Measurements from ENCODE around the gene TPO.
"Not testable (repeated sequence)": the region's sequence is repeated elsewhere in the genome, so short reads cannot be mapped to it uniquely, and the experiment has no call there.

TPO gene

DNA sequence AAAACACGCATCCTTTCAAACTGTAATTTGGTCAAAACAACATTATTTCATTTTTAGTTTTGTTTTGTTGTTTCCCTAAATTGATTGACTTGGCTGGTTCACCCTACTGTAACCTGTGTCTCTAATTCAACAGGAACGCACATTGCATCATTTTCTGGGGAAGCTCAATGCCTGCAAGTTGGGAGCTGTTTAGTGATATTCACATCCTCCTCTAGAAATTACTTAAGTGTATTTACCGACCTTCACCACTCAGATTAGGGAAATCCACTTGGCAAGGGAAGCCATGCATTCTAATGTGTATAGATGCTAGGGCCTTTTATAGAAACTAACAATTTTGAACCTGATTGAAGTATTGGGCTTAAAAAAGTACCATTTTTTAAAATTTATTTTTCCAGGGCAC, 7.3 kb upstream of the TPO start:
- DNase-seq = no peak

DNA sequence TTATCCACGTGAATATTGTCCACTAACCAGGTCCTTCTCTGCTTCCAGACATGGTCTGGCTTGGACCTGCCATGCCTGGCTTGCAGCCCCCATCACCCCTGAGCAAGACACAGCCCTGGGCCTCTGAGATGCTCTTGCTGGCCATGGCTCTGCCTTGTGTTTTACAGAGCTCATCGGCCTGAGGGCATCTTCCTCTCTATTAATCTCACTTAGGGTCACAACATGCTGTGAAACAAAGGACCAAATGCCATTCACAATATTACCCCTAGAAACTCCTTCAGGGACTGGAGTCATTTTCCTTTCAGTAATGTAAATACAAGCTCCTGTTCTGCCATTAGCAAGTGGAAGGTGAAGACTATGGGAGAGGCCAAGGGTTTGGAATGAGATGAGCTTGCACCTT, 6.8 kb upstream of the TPO start:
- DNase-seq = no peak

DNA sequence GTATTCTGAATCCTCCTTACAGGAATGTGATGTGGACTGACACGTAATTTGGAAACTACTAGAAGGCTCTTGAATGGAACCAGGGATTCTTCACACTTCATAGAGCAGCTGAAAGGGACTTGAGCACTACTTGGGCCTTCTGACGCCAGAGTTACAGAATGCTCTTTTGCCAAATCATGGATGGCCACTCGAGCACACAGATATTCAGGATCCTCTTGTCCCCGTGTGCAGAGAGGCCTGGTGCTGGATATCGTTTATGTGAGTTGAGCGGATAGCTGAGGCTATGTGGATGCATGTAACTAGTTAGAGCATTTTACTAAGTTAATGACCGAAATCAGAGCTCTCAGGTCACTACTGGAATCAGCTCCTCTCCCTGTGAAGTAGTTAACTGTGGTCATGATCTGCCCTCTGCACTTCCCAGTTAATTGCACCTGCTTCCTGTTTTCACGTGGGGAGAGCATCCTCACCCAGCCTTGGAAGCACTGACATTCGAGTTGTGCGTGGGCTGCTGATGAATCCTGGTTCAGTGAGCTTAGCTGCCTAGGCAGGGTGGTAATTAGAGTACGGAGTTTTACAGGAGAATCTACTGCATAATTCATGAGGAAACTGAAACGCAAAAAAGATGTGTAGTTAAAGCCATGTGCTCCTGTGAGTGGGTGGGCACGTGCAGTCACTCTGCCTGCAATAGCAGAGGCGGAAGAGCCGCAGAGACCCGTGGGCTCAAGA, 5.2 kb upstream of the TPO start:
- DNase-seq = no peak

GRCh38 chr2:1414121-1414520, 858 bp downstream of the TPO start:
- DNase-seq = no peak

GRCh38 chr2:1414901-1415300, 1.6 kb downstream of the TPO start:
- not testable (repeated sequence) for DNase-seq

DNA sequence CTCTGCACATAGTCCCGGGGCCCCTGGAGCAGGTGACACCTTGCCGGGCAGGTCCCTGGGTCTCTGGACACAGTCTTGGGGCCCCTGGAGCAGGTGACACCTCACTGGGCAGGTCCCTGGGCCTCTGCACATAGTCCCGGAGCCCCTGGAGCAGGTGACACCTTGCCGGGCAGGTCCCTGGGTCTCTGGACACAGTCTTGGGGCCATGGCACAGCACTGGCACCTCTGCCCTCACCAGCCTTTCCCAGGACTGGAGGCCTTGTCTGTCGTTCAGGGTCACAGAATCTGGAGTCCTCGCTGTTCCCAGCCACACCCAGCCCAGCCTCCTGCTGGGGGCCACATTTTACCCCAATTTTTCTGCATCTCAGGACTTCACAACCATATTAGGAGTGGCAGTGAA, 2.2 kb downstream of the TPO start:
- DNase-seq = no peak

GRCh38 chr2:1418566-1418965, 5.3 kb downstream of the TPO start:
- DNase-seq = no peak

- no peak for DNase-seq
These were observed 7.7 kb downstream of the TPO start for GRCh38 chr2:1420746-1421480.

GRCh38 chr2:1421731-1422130, 8.5 kb downstream of the TPO start:
- no peak for DNase-seq

GRCh38 chr2:1422131-1422530, 8.9 kb downstream of the TPO start:
- no peak for DNase-seq

- DNase-seq = no peak
These were observed 9.5 kb downstream of the TPO start for GRCh38 chr2:1422716-1423285.

DNA sequence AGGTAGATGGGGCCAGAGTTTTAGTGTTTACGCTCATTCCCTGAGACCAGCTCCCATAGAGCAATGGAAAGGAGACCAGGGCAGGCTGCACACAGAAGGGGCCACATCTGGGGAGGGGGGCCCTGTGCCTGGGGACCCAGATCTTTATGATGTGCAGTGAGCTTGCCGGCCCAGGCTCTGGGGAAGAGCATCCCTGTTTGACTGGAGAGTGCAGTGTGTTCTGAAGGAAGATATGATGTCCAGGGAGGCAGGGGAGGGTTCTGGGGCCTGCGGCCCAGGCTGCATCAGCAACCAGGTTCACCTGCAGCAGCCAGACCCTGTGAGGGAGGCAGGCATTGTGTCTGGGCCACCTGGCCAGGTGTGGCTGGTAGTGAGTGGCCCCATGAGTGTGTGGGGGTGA, 13.8 kb downstream of the TPO start:
- no peak for DNase-seq

- DNase-seq = no peak
These were observed 16.6 kb downstream of the TPO start for GRCh38 chr2:1429895-1430294.

- no peak for DNase-seq
These were observed 17.2 kb downstream of the TPO start for GRCh38 chr2:1430491-1430890.

DNA sequence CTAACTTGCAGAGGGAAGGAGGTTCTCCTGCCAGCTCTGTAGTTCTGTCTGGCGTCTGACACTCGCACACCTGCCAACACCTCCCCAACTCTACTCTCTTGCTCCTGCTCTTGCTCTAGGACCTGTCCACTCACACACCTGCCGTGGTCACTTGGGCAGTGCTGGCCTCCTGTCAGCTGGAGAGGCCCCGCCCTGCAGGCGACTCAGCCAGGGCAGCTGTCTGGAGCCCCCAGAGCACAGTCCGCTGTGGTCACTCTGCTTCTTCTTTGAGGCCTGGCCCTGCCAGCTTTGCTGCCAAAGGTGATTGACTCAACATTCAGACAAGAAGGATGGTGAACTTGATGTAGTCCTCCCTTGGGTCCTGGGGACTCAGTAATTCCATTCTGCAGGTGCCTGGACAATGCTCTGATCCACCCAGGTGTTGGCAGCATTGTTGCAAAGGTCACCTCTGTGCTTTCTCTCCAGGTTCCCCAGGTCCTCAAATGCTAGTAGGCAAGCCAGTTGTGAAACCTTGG, 18.7 kb downstream of the TPO start:
- DNase-seq = no peak

DNA sequence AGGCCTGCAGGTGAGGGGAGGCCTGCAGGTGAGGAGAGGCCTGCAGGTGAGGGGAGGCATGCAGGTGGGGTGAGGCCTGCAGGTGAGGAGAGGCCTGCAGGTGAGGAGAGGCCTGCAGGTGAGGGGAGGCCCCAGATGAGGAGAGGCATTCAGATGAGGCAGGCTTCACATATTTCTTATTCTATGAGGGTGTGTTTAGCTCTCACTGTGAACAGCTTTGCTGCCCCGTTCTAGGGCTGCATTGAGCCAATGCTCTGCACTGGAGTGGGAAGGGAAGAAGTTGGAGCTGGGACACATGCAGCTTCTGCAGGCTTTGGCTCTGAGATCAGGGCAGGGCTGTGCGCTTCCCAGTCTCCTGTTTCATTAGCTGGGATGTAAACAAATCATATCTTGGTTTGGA, 19.5 kb downstream of the TPO start:
- DNase-seq = no peak

- no peak for DNase-seq
These were observed 23.1 kb downstream of the TPO start for GRCh38 chr2:1436369-1436768.

- DNase-seq = no peak
These were observed 23.8 kb downstream of the TPO start for GRCh38 chr2:1437101-1437500.

- DNase-seq = no peak
These were observed 24.3 kb downstream of the TPO start for GRCh38 chr2:1437537-1437936.

GRCh38 chr2:1438972-1439371, 25.7 kb downstream of the TPO start:
- DNase-seq = no peak

DNA sequence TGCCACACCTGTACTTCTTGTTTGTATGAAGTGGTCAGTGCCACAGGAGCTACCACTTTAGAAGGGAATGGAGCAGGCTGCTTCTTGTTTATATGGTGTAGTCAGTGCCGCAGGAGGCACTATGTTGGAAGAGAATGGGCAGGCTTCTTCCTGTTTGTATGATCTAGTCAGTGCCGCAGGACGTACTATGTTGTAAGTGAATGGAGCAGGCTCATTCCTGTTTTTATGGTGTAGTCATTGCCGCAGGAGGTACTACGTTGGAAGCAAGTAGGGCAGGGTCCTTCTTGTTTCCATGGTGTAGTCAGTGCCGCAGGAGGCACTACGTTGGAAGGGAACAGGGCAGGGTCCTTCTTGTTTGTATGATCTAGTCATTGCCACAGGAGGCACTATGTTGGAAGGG, 27.3 kb downstream of the TPO start:
- no peak for DNase-seq

- DNase-seq = peak; percentile 79
These were observed 33.0 kb downstream of the TPO start for GRCh38 chr2:1446301-1446700.

- no peak for DNase-seq
These were observed 34.7 kb downstream of the TPO start for GRCh38 chr2:1448009-1448408.

DNA sequence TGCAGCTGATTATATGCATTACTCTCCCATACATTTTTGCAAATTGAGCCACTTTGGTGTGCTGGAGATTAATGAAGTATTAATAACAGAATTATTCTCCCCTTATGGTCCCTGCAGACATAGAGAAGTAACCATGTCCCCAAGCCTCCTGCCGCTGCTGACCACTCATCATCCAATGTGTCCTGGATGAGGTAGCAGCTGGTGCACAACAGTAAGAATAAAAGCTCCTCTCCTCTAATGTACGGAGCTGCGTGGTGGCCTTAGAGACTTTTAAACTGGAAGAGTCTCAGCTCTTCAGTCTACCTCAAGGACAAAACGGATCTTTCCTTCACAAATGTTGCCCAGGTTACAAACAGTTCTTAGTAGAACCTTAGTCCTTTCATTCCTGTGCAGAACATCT, 37.7 kb downstream of the TPO start:
- no peak for DNase-seq

All from fibroblast of skin of back (primary cell).